Right cardiac atrium (tissue), 5 donors: ENCODE results near the gene ADAM19. TPM values are rescaled to one million over a fixed set of nuclear protein-coding genes. Genes with fewer than 3 reads are reported as not detected.

Experiments
- ATAC-seq, 2 donors: fragments of 200-7000 bp; cut with Tn5 transposase; one replicate each; pipeline versions ENCODE4 v1.8.0 to v1.9.1; 2020; ENCODE audit warnings: moderate library complexity in 2 of 2, mild to moderate bottlenecking in 1 of 2
- DNase-seq, 3 donors: peaks; one replicate each; pipeline ENCODE4 v3.0.0-alpha.2; 2020
- H3K27ac ChIP-seq: one replicate; pipeline ENCODE4 v1.5.1; 2013; ENCODE audit warnings: mild to moderate bottlenecking, low read length, control low read depth, moderate library complexity
- H3K27me3 ChIP-seq: one replicate; pipeline ENCODE4 v1.6.1; 2013; ENCODE audit not compliant: control insufficient read depth, insufficient read depth
- H3K4me1 ChIP-seq: one replicate; pipeline ENCODE4 v1.6.1; 2013; ENCODE audit warnings: low read length; ENCODE audit not compliant: control insufficient read depth, insufficient read depth
- H3K4me3 ChIP-seq: one replicate; pipeline ENCODE4 v1.5.1; 2013; ENCODE audit warnings: low read length, control low read depth
- H3K9me3 ChIP-seq: one replicate; pipeline ENCODE4 v1.6.1; 2013; ENCODE audit warnings: low read length; ENCODE audit not compliant: control insufficient read depth
- WGBS: extraction: QIAGEN DNeasy Blood & Tissue Kit; methylation state at CpG from one replicate; pipeline ENCODE4 v1.1.7; 2013; 5-methylcytosine and 5-hydroxymethylcytosine counted together
- intact Hi-C, 4 donors: fragments of 100-400 bp; cut with DNase I; formaldehyde crosslinking; loops; one replicate each; pipeline versions ENCODE4 v1.11.0 to v1.14.0; 2022 to 2023
- polyA plus RNA-seq: library from polyadenylated mRNA; stranded (reverse); fragments of 200-250 nt; gene quantifications from one replicate; pipeline ENCODE4 v1.2.3, GENCODE V29; 2013
- total RNA-seq, 4 donors: library from RNA; stranded (reverse); fragmentation: NEBNext Ultra II Directional; extraction: Animal tissue kit (Norgen Biotek cat#: 25700); gene quantifications; one replicate each; pipeline ENCODE4 v1.2.1, GENCODE V29; 2021
- donor health status: healthy with polysubstance abuse.
- donor health status: DM: no; HTN: yes; CAD: no.
- donor health status: DM: no; HTN: no; CAD: no.
- donor health status: DM: no; HTN: yes; CAD: no; lungs with severe emphysema.
- donor health status: DM: yes; HTN: yes; CAD: no.

ADAM19 gene
- total and polyA plus RNA-seq, 5 donors = 10.5 to 60.2 (median 24.0) TPM

- 52% methylated on average over 3 of the region's 3 CpGs for WGBS
- peak overlapping the region; percentile 87 for H3K27ac ChIP-seq
- no peak overlapping the region for H3K4me3 ChIP-seq
- peaks cover 35% of the 10 kb centered on the region for H3K4me1 ChIP-seq
- no peaks in the 10 kb centered on the region for H3K27me3 ChIP-seq
- no peaks in the 10 kb centered on the region for H3K9me3 ChIP-seq
- intact Hi-C loops = no loop called here
- no peak for ATAC-seq
- no peak for DNase-seq
These were observed 27.5 kb downstream of the ADAM19 start for GRCh38 chr5:157547941-157548512.

DNA sequence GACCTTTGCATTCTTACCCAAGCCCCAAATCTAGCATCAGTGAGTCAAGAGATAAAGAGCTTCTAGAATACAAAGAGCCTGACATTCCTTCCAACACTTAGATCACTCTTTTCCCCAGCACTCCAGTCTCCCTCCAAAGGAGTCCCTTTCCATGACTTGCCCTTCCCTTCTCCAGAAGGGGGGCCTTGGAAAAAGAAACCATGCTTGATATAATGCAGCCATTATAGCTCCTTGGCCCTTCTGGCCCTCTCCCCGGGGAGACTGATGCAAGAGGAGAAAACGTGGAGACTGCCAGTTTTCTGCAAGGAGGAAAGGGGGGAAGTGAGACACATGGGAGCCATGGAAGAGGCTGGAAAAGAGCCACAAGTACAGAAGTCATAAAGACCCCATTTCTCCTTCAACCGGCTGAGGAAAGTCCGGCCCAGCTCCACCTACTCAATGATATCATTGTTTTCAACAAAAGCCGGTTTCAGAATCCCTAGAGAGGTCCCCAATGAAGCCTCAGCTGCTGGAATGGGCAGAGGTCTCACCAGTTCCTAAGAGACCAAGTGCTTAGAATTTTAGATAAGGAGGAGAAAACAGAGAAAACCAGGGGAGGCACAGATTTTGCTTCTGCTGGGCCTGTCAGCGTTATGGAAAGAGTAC lies 29.0 kb downstream of the ADAM19 start:
- 31% methylated on average over 6 of the region's 6 CpGs for WGBS
- Histone ChIP-seq H3K27ac (peak overlapping the region; percentile 84), H3K4me1 (peaks cover 35% of the 10 kb centered on the region), H3K9me3 (no peaks in the 10 kb centered on the region), H3K4me3 (no peak overlapping the region), H3K27me3 (no peaks in the 10 kb centered on the region)
- peak; percentile 88 to 91 for ATAC-seq
- peak; percentile 81 to 90 (median 84) for DNase-seq
- intact Hi-C loops = no loop called here

GRCh38 chr5:157545610-157546310 lies 29.8 kb downstream of the ADAM19 start:
- WGBS = 84% methylated on average over 4 of the region's 4 CpGs
- H3K4me1 ChIP-seq = peaks cover 43% of the 10 kb centered on the region

GRCh38 chr5:157544623-157544989 lies 31.0 kb downstream of the ADAM19 start:
- ATAC-seq (no peak), DNase-seq (no peak)
- Histone ChIP-seq H3K27me3 (no peaks in the 10 kb centered on the region), H3K4me1 (peaks cover 43% of the 10 kb centered on the region), H3K27ac (peak overlapping the region; percentile 61), H3K9me3 (no peaks in the 10 kb centered on the region), H3K4me3 (no peak overlapping the region)
- WGBS = 85% methylated on average over 7 of the region's 7 CpGs
- intact Hi-C loops = no loop called here

More at GRCh38 chr5:157545610-157546310, 29.8 kb downstream of the ADAM19 start:
- intact Hi-C loops = no loop called here
- H3K27me3 ChIP-seq = no peaks in the 10 kb centered on the region
- peak overlapping the region; percentile 84 for H3K27ac ChIP-seq
- ATAC-seq = no peak
- no peak overlapping the region for H3K4me3 ChIP-seq
- H3K9me3 ChIP-seq = no peaks in the 10 kb centered on the region
- peak in 1 of 3 donors; percentile 36 for DNase-seq

- H3K4me3 ChIP-seq = no peak overlapping the region
- DNase-seq (peak in 2 of 3 donors; percentile 58), ATAC-seq (no peak)
- peak overlapping the region; percentile 61 for H3K27ac ChIP-seq
- no peaks in the 10 kb centered on the region for H3K27me3 ChIP-seq
- no peaks in the 10 kb centered on the region for H3K9me3 ChIP-seq
- intact Hi-C loops = no loop called here
- H3K4me1 ChIP-seq = peaks cover 42% of the 10 kb centered on the region
- WGBS = 36% methylated on average over 10 of the region's 10 CpGs
These were observed 31.6 kb downstream of the ADAM19 start for GRCh38 chr5:157543825-157544622.

DNA sequence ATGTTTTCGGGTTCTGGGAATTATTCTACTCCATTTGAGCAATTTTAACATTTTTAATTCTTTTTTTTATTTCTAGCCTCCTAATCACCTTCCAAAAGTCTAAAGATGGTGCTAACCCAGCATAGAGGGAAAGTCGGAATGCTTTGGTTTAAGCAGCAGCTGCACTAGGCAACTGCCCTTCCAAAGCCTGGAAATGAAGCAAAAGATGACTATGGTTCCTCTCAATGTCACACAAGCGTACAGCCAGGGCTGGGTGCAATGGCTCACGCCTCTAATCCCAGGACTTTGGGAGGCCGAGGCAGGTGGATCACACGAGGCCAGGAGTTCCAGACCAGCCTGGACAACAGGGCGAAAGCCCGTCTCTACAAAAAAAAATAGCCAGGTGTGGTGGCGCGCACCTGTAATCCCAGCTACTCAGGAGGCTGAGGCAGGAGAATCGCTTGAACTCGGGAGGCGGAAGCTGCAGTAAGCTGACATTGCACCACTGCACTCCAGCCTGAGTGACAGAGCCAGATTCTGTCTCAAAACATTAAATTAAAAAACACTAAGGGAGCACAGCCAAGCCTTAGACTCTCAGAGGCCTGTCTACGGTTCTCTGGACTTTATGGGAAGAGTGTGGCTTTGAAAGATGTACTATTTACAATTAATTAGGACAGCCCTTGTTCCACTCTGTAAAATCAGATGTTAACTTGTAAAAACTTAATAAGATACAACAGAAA lies 33.1 kb downstream of the ADAM19 start:
- Histone ChIP-seq H3K4me1 (peaks cover 33% of the 10 kb centered on the region), H3K4me3 (no peak overlapping the region), H3K27ac (peak overlapping the region; percentile 36), H3K27me3 (no peaks in the 10 kb centered on the region), H3K9me3 (no peaks in the 10 kb centered on the region)
- DNase-seq (peak in 1 of 3 donors; percentile 66), ATAC-seq (no peak)
- WGBS = 81% methylated on average over 14 of the region's 14 CpGs
- intact Hi-C loops = no loop called here

- ATAC-seq (no peak), DNase-seq (no peak)
- intact Hi-C loops = no loop called here
- Histone ChIP-seq H3K27me3 (no peaks in the 10 kb centered on the region), H3K4me3 (peak overlapping the region; percentile 21), H3K27ac (peak overlapping the region; percentile 87), H3K4me1 (peaks cover 28% of the 10 kb centered on the region), H3K9me3 (no peaks in the 10 kb centered on the region)
- WGBS = 25% methylated on average over 6 of the region's 6 CpGs
These were observed 34.0 kb downstream of the ADAM19 start for GRCh38 chr5:157541447-157542118.

- ATAC-seq (peak; percentile 76 to 86), DNase-seq (peak; percentile 66 to 77 (median 76))
- WGBS = 22% methylated on average over 11 of the region's 11 CpGs
- H3K9me3 ChIP-seq = no peaks in the 10 kb centered on the region
- peak overlapping the region; percentile 21 for H3K4me3 ChIP-seq
- peak overlapping the region; percentile 87 for H3K27ac ChIP-seq
- intact Hi-C loops = no loop called here
- H3K4me1 ChIP-seq = peaks cover 26% of the 10 kb centered on the region
- H3K27me3 ChIP-seq = no peaks in the 10 kb centered on the region
These were observed 34.7 kb downstream of the ADAM19 start for GRCh38 chr5:157540707-157541446.

- 86% methylated on average over 2 of the region's 2 CpGs for WGBS
- intact Hi-C loops = no loop called here
- Histone ChIP-seq H3K27me3 (no peaks in the 10 kb centered on the region), H3K4me1 (peaks cover 27% of the 10 kb centered on the region), H3K4me3 (no peak overlapping the region), H3K27ac (peak overlapping the region; percentile 87), H3K9me3 (no peaks in the 10 kb centered on the region)
- no peak for ATAC-seq
- no peak for DNase-seq
These were observed 35.5 kb downstream of the ADAM19 start for GRCh38 chr5:157540124-157540523.
